Ecto neural progenitor cell (in vitro differentiated cells): ENCODE results near the gene KIF17.
"Not testable (repeated sequence)": the region's sequence is repeated elsewhere in the genome, so short reads cannot be mapped to it uniquely, and the experiment has no call there.

Experiments used
- DNase-seq: peaks from one replicate; pipeline ENCODE4 v3.0.0-alpha.2; 2018; ENCODE audit warnings: low spot score

The KIF17 gene

GRCh38 chr1:20686883-20687725 is 30.7 kb downstream of the KIF17 start:
- DNase-seq, result no peak

GRCh38 chr1:20685741-20686140 is 32.1 kb downstream of the KIF17 start:
- no peak for DNase-seq

- no peak for DNase-seq
Measured at GRCh38 chr1:20685099-20685662, 32.6 kb downstream of the KIF17 start.

- DNase-seq, result no peak
Measured at GRCh38 chr1:20684651-20685050, 33.2 kb downstream of the KIF17 start.

GRCh38 chr1:20684050-20684620 is 33.7 kb downstream of the KIF17 start:
- DNase-seq, result no peak

- no peak for DNase-seq
Measured at GRCh38 chr1:20683614-20684013, 34.2 kb downstream of the KIF17 start.

- DNase-seq, result no peak
Measured at GRCh38 chr1:20682571-20683236, 35.1 kb downstream of the KIF17 start.

- no peak for DNase-seq
Measured at GRCh38 chr1:20681999-20682398, 35.8 kb downstream of the KIF17 start.

- DNase-seq, result no peak
Measured at GRCh38 chr1:20680269-20680668, 37.5 kb downstream of the KIF17 start.

- DNase-seq, result no peak
Measured at GRCh38 chr1:20678599-20678998, 39.2 kb downstream of the KIF17 start.

GRCh38 chr1:20673626-20674025 is 44.2 kb downstream of the KIF17 start:
- not testable (repeated sequence) for DNase-seq

GRCh38 chr1:20672265-20672632 is 45.6 kb downstream of the KIF17 start:
- no peak for DNase-seq

GRCh38 chr1:20670936-20671335 is 46.9 kb downstream of the KIF17 start:
- no peak for DNase-seq

GRCh38 chr1:20668581-20668980 is 49.2 kb downstream of the KIF17 start:
- DNase-seq, result no peak

GRCh38 chr1:20666804-20667203 is 51.0 kb downstream of the KIF17 start:
- no peak for DNase-seq

GRCh38 chr1:20666146-20666545 is 51.7 kb downstream of the KIF17 start:
- no peak for DNase-seq

GRCh38 chr1:20665726-20666125 is 52.1 kb downstream of the KIF17 start:
- DNase-seq, result no peak

- DNase-seq, result no peak
Measured at GRCh38 chr1:20663969-20664715, 53.7 kb downstream of the KIF17 start.

GRCh38 chr1:20663365-20663764 is 54.4 kb downstream of the KIF17 start:
- DNase-seq, result no peak

GRCh38 chr1:20662110-20662475 is 55.7 kb downstream of the KIF17 start:
- DNase-seq, result no peak

- DNase-seq, result peak; percentile 98
Measured at GRCh38 chr1:20661207-20662109, 56.3 kb downstream of the KIF17 start, which contains the start of gene DDOST. Gene DDOST, minus strand, starts transcription at chr1:20661369. Its CDS starts 19 bp downstream, at chr1:20661350.
